HEK293 (cell line): Measurements from ENCODE around the gene PLEKHG3.
A peak's percentile ranks its signal among the peaks of the same experiment; 100 is the strongest.
"Not testable (repeated sequence)": the region's sequence is repeated elsewhere in the genome, so short reads cannot be mapped to it uniquely, and the experiment has no call there.

Source experiments
- CTCF ChIA-PET: fragments of 350-600 bp; formaldehyde crosslinking; extraction: SDS; loops from one replicate; lab custom pipeline; 2021; ENCODE audit warnings: antibody characterized with exemption; lab: Yijun Ruan, JAX
- POLR2A ChIA-PET: fragments of 300-600 bp; formaldehyde crosslinking; extraction: SDS; loops from one replicate; lab custom pipeline; 2020; ENCODE audit warnings: antibody characterized with exemption, inconsistent platforms; lab: Yijun Ruan, JAX
- H3K27ac ChIP-seq: fragments of 200-500 bp; sonication (Bioruptor generic); 2 replicates; pipeline ENCODE4 v1.5.1; 2014; ENCODE audit warnings: low read depth, low read length, control low read depth, inconsistent platforms; ENCODE audit errors: extremely low read depth
- H3K36me3 ChIP-seq, 2 experiments: fragments of 200-500 bp in 1 of 2; sonication (Bioruptor generic) in 1 of 2; 1 replicate in 1 of 2; 2 replicates in 1 of 2; pipeline ENCODE4 v1.5.1; 2014 to 2017; ENCODE audit warnings: inconsistent platforms in 2 of 2, low read length in 2 of 2; ENCODE audit not compliant: control insufficient read depth in 2 of 2, insufficient read depth in 1 of 2
- H3K4me1 ChIP-seq: fragments of 200-500 bp; sonication (Bioruptor generic); 2 replicates; pipeline ENCODE4 v1.5.1; 2014; ENCODE audit warnings: mild to moderate bottlenecking, low read length, inconsistent platforms; ENCODE audit not compliant: control insufficient read depth, insufficient read depth
- H3K4me3 ChIP-seq: 2 replicates; pipeline ENCODE4 v1.5.1; 2011; ENCODE audit warnings: low read depth, mild to moderate bottlenecking, control low read depth, low read length, moderate library complexity
- H3K9me3 ChIP-seq: fragments of 200-500 bp; sonication (Bioruptor generic); 2 replicates; pipeline ENCODE4 v1.5.1; 2014; ENCODE audit warnings: low read depth, low read length, inconsistent platforms; ENCODE audit not compliant: control insufficient read depth, insufficient read depth
- FEZF1 ChIP-seq: fragments of 450-650 bp; formaldehyde crosslinking; IDR thresholded peaks from 2 replicates; pipeline ENCODE4 v1.5.1; 2016; ENCODE audit warnings: missing biosample characterization, missing genetic modification characterization
- GLI4 ChIP-seq: fragments of 450-650 bp; formaldehyde crosslinking; IDR thresholded peaks from 2 replicates; pipeline ENCODE4 v1.5.1; 2016; ENCODE audit warnings: missing biosample characterization, missing genetic modification characterization
- PATZ1 ChIP-seq: fragments of 450-650 bp; formaldehyde crosslinking; IDR thresholded peaks from 2 replicates; pipeline ENCODE4 v1.5.1; 2016; ENCODE audit warnings: missing biosample characterization, missing genetic modification characterization
- PBX3 ChIP-seq: sonication (generic); formaldehyde crosslinking; IDR thresholded peaks from 2 replicates; pipeline ENCODE4 v1.8.1; 2022; ENCODE audit warnings: mild to moderate bottlenecking, moderate library complexity, missing genetic modification reagents
- PRDM1 ChIP-seq: fragments of 450-650 bp; formaldehyde crosslinking; IDR thresholded peaks from 2 replicates; pipeline ENCODE4; 2016; ENCODE audit warnings: missing biosample characterization, missing genetic modification characterization
- RBAK ChIP-seq: fragments of 450-650 bp; formaldehyde crosslinking; IDR thresholded peaks from 2 replicates; pipeline ENCODE4 v1.5.1; 2016; ENCODE audit warnings: missing biosample characterization, missing genetic modification characterization
- ZFHX2 ChIP-seq: fragments of 450-650 bp; formaldehyde crosslinking; conservative IDR thresholded peaks from 2 replicates; pipeline ENCODE4 v1.5.1; 2016; ENCODE audit warnings: missing biosample characterization, missing genetic modification characterization
- ZFP37 ChIP-seq: fragments of 450-650 bp; formaldehyde crosslinking; IDR thresholded peaks from 2 replicates; pipeline ENCODE4 v1.5.1; 2016; ENCODE audit warnings: missing biosample characterization, missing genetic modification characterization
- ZNF155 ChIP-seq: fragments of 450-650 bp; formaldehyde crosslinking; IDR thresholded peaks from 2 replicates; pipeline ENCODE4 v1.5.1; 2016; ENCODE audit warnings: missing biosample characterization, missing genetic modification characterization
- ZNF18 ChIP-seq: fragments of 450-650 bp; formaldehyde crosslinking; IDR thresholded peaks from 2 replicates; pipeline ENCODE4 v1.5.1; 2016; ENCODE audit warnings: missing biosample characterization, missing genetic modification characterization
- ZNF449 ChIP-seq: fragments of 450-650 bp; formaldehyde crosslinking; IDR thresholded peaks from 2 replicates; pipeline ENCODE4 v1.5.1; 2017; ENCODE audit warnings: missing biosample characterization, mild to moderate bottlenecking, missing genetic modification characterization, moderate library complexity
- ZNF529 ChIP-seq: fragments of 450-650 bp; formaldehyde crosslinking; IDR thresholded peaks from 2 replicates; pipeline ENCODE4 v1.5.1; 2017; ENCODE audit warnings: missing genetic modification characterization, missing biosample characterization; ENCODE audit not compliant: insufficient replicate concordance
- ZNF654 ChIP-seq: fragments of 450-650 bp; formaldehyde crosslinking; IDR thresholded peaks from 2 replicates; pipeline ENCODE4 v1.5.1; 2016; ENCODE audit warnings: low read depth, missing biosample characterization, missing genetic modification characterization
- ZNF660 ChIP-seq: fragments of 450-650 bp; IDR thresholded peaks from 2 replicates; pipeline ENCODE4 v1.5.1; 2018; ENCODE audit warnings: missing biosample characterization, mild to moderate bottlenecking, missing genetic modification characterization
- TF ChIP-seq, protein P1 (sequence below): fragments of 450-650 bp; formaldehyde crosslinking; IDR thresholded peaks from 2 replicates; pipeline ENCODE4 v1.5.1; 2016; ENCODE audit warnings: missing biosample characterization, missing genetic modification characterization
- TF ChIP-seq, protein P2 (sequence below): fragments of 450-650 bp; formaldehyde crosslinking; IDR thresholded peaks from 2 replicates; pipeline ENCODE4 v1.5.1; 2016; ENCODE audit warnings: missing biosample characterization, missing genetic modification characterization
- TF ChIP-seq, protein P3 (sequence below): fragments of 450-650 bp; formaldehyde crosslinking; IDR thresholded peaks from 2 replicates; pipeline ENCODE4 v1.5.1; 2016; ENCODE audit warnings: missing biosample characterization, missing genetic modification characterization

Gene PLEKHG3

DNA sequence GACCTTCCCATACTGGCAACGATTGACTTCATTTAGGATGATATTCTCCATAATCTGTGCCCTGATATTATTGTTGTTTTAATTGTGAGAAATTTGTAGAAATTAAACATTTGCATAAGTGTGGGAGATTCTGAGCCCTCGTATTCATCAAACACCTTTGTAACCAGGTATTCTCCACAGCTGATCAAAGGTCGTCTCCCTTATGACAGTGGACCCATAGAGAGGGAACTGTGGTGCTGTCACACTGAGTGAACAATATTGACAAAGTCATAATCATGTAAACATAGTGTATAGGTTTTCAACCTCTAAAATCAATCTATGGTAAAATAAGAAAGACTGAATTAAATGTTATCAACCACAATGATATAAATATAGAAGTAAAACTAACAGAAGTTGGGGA, 14.9 kb upstream of the PLEKHG3 start (continued):
- TF ChIP-seq FEZF1 (tag by site-specific recombination): no peak
- TF ChIP-seq ZNF654 (tag by site-specific recombination): no peak

DNA sequence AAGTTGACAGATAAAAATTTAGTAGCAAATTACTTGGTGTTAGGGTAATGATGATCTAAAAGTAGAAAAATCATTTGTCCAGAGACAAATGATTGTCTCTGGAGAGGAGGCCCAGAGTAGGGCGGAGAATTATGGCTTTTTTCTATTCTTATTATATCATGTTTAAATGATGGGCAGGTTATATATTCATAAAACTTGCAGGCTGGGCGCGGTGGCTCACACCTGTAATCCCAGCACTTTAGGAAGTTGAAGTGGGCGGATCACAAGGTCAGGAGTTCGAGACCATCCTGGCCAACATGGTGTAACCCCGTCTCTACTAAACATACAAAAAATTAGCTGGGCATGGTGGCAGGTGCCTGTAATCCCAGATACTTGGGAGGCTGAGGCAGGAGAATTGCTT, 13.6 kb upstream of the PLEKHG3 start:
- POLR2A ChIA-PET, H3K9me3 ChIP-seq, H3K36me3 ChIP-seq, H3K4me1 ChIP-seq, H3K4me3 ChIP-seq, H3K27ac ChIP-seq, CTCF ChIA-PET: not testable (repeated sequence)

- CTCF ChIA-PET: no interaction called here
- Histone ChIP-seq H3K36me3 (no peaks in the 10 kb centered on the region; a peak in 1 of 3 replicates), H3K27ac (no peak overlapping the region), H3K9me3 (no peaks in the 10 kb centered on the region), H3K4me1 (peaks cover 5% of the 10 kb centered on the region; the same call in 1 of the 2 replicates), H3K4me3 (no peak overlapping the region)
- POLR2A ChIA-PET: no interaction called here
- TF ChIP-seq, protein P1, sequence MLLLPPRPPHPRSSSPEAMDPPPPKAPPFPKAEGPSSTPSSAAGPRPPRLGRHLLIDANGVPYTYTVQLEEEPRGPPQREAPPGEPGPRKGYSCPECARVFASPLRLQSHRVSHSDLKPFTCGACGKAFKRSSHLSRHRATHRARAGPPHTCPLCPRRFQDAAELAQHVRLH: no peak
- TF ChIP-seq GLI4 (tag by site-specific recombination) (no peak), ZNF155 (tag by site-specific recombination) (no peak), PATZ1 (tag by site-specific recombination) (no peak), ZNF529 (tag by site-specific recombination) (no peak)
These were observed 12.8 kb upstream of the PLEKHG3 start for GRCh38 chr14:64691376-64691775.

GRCh38 chr14:64692189-64692985, 11.8 kb upstream of the PLEKHG3 start:
- Histone ChIP-seq H3K27ac (no peak overlapping the region), H3K4me1 (peaks cover 5% of the 10 kb centered on the region; the same call in 1 of the 2 replicates), H3K4me3 (no peak overlapping the region), H3K9me3 (no peaks in the 10 kb centered on the region), H3K36me3 (no peaks in the 10 kb centered on the region; a peak in 1 of 3 replicates)
- POLR2A ChIA-PET: interaction anchor here (1.2 kb wide), 1 partner anchor 12 kb away, joined by 3 read pairs; the partner anchor contains the start of gene PLEKHG3
- no peak for TF ChIP-seq PBX3 (CRISPR knock-in tag)
- no peak for TF ChIP-seq ZNF449 (tag by site-specific recombination)
- TF ChIP-seq PRDM1: no peak
- TF ChIP-seq ZNF660 (tag by site-specific recombination): no peak
- TF ChIP-seq, protein P2, sequence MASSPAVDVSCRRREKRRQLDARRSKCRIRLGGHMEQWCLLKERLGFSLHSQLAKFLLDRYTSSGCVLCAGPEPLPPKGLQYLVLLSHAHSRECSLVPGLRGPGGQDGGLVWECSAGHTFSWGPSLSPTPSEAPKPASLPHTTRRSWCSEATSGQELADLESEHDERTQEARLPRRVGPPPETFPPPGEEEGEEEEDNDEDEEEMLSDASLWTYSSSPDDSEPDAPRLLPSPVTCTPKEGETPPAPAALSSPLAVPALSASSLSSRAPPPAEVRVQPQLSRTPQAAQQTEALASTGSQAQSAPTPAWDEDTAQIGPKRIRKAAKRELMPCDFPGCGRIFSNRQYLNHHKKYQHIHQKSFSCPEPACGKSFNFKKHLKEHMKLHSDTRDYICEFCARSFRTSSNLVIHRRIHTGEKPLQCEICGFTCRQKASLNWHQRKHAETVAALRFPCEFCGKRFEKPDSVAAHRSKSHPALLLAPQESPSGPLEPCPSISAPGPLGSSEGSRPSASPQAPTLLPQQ: peak; percentile 22; the same call in 1 of the 2 replicates
- TF ChIP-seq ZNF155 (tag by site-specific recombination): no peak
- TF ChIP-seq ZFP37 (tag by site-specific recombination): no peak
- TF ChIP-seq, protein P1: no peak
- no peak for TF ChIP-seq RBAK (tag by site-specific recombination)
- no peak for TF ChIP-seq ZNF18
- TF ChIP-seq, protein P3, sequence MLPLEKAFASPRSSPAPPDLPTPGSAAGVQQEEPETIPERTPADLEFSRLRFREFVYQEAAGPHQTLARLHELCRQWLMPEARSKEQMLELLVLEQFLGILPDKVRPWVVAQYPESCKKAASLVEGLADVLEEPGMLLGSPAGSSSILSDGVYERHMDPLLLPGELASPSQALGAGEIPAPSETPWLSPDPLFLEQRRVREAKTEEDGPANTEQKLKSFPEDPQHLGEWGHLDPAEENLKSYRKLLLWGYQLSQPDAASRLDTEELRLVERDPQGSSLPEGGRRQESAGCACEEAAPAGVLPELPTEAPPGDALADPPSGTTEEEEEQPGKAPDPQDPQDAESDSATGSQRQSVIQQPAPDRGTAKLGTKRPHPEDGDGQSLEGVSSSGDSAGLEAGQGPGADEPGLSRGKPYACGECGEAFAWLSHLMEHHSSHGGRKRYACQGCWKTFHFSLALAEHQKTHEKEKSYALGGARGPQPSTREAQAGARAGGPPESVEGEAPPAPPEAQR (tag by site-specific recombination): no peak
- TF ChIP-seq ZFHX2 (tag by site-specific recombination): 0 out of 2 replicates have a peak, but pooled peaks have one; percentile 10
- CTCF ChIA-PET: no interaction called here
